Natural killer cell treated with Interleukin-12 subunit alpha and Interleukin-12 subunit beta and Interleukin-15 and Interleukin-18, amount 100 ng/mL, for 72 hours (primary cell): ENCODE results near the gene RNU5B-1. TPM values are rescaled to one million over a fixed set of nuclear protein-coding genes. Genes with fewer than 3 reads are reported as not detected.

Experiments
- ATAC-seq, 2 donors: fragments of 150-1000 bp; cut with Tn5 transposase in 1 of 2; sonication (Bioruptor Pico), chemical (Tn5 transposase) in 1 of 2; 2 replicates each; pipeline ENCODE4 v1.10.0; 2021
- DNase-seq: peaks from one replicate; pipeline ENCODE4 v3.0.0; 2022; ENCODE audit warnings: low spot score
- H3K27ac Mint-ChIP-seq, 2 donors: 1 replicate in 1 of 2; 2 replicates in 1 of 2; pipeline ENCODE4 v1.8.0; 2022; ENCODE audit warnings: mixed read lengths in 2 of 2, mild to moderate bottlenecking in 1 of 2, moderate library complexity in 1 of 2
- H3K27me3 Mint-ChIP-seq, 2 donors: 1 replicate in 1 of 2; 2 replicates in 1 of 2; pipeline ENCODE4 v1.8.0; 2022; ENCODE audit warnings: mixed read lengths in 2 of 2
- H3K36me3 Mint-ChIP-seq: one replicate; pipeline ENCODE4 v1.8.0; 2022; ENCODE audit warnings: mixed read lengths
- H3K4me1 Mint-ChIP-seq, 2 donors: 1 replicate in 1 of 2; 2 replicates in 1 of 2; pipeline ENCODE4 v1.8.0; 2022; ENCODE audit warnings: low read depth in 2 of 2, mixed read lengths in 2 of 2, mild to moderate bottlenecking in 1 of 2
- H3K4me3 Mint-ChIP-seq: one replicate; pipeline ENCODE4 v1.8.0; 2022; ENCODE audit warnings: mixed read lengths
- H3K9me3 Mint-ChIP-seq: 2 replicates; pipeline ENCODE4 v1.8.0; 2022; ENCODE audit warnings: mixed read lengths
- total RNA-seq, 2 donors: library from RNA; stranded (reverse); gene quantifications; one replicate each; pipeline ENCODE4 v1.2.3, GENCODE V29; 2022

Gene RNU5B-1
- total RNA-seq, 2 donors from 2014 or later: not detected

DNA sequence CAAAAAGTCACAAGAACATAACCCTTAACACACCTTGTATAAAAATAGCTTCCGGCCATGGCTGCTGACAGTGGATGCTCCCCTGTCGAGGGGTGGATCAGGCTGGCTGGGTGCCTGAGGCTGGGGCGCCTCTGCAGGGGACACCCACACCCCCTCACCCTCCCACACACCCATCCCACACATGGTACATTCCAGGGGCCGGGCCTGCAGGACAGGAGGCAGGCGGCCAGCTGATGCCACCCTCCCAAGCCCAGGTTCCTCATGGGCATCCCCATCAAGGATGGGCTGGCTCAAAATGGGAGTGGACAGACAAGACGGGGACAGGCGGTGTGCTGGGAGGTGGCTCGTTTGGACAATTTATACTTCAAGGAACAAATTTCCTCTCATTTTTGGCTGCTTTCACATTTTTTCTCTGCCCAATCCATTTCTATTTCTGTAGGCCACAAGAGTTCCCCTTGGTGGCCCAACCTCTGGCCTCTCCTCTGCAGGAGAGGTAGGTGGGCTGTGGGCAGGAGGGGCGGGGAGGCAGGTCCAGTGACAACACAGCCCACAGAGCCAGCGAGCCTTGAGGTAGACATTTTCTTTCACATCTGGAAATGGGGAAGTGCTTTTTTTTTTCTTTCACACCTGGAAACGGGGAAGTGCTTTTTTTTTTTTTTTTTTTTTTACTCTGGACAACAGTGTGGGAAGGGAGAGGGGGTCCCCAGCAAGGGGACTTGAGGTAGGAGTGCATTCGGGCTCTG, 23.3 kb downstream of the RNU5B-1 start:
- DNase-seq (no peak), ATAC-seq (no peak)
- H3K9me3 Mint-ChIP-seq: no peaks in the 10 kb centered on the region
- H3K27me3 Mint-ChIP-seq: peaks cover 0 to 2% of the 10 kb centered on the region in 2 donors
- H3K36me3 Mint-ChIP-seq: no peaks in the 10 kb centered on the region
- no peak overlapping the region for H3K4me3 Mint-ChIP-seq
- H3K4me1 Mint-ChIP-seq: no peaks in the 10 kb centered on the region
- H3K27ac Mint-ChIP-seq: no peak overlapping the region

DNA sequence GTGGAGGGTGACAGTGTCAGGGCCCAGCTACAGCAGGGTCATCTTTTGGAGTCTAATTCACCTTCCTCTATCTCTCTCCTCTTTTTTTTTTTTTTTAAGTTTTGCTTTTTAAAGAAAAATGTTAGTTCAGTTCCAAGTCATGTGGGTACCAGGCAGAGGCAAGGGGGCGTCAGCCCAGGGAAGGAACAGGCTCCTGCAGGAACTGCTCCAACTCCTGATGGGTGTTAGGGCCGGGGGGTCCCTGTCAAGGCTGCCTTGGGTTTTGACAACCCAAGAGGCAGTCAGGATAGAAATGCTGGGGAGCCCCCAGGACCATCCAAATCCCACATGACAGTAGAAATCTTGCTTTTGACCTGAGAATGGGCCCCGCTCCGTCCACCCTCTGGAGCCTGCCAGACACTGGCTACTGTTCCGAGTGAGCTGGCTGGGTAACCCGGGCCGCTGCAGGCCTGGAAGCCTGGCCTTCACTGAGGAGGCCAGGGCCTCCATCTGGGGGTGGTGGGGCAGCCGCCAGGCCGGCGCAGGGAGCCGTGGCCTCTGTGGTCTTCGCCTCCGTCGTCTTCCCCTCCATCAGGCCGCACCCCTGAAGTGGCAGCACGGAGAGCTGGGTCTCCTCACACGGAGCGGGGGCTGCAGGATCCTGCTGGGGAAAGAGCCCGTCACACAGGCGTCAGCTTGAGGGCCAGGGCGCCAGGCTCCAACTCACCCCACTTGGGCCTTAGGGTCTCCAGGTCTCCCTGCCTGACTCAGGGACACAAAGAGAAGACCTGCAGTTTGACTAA, 24.2 kb downstream of the RNU5B-1 start:
- ATAC-seq (no peak), DNase-seq (no peak)
- no peak overlapping the region for H3K4me3 Mint-ChIP-seq
- H3K4me1 Mint-ChIP-seq: no peaks in the 10 kb centered on the region
- H3K36me3 Mint-ChIP-seq: no peaks in the 10 kb centered on the region
- no peak overlapping the region for H3K27ac Mint-ChIP-seq
- H3K27me3 Mint-ChIP-seq: peaks cover 0 to 2% of the 10 kb centered on the region in 2 donors
- H3K9me3 Mint-ChIP-seq: no peaks in the 10 kb centered on the region

DNA sequence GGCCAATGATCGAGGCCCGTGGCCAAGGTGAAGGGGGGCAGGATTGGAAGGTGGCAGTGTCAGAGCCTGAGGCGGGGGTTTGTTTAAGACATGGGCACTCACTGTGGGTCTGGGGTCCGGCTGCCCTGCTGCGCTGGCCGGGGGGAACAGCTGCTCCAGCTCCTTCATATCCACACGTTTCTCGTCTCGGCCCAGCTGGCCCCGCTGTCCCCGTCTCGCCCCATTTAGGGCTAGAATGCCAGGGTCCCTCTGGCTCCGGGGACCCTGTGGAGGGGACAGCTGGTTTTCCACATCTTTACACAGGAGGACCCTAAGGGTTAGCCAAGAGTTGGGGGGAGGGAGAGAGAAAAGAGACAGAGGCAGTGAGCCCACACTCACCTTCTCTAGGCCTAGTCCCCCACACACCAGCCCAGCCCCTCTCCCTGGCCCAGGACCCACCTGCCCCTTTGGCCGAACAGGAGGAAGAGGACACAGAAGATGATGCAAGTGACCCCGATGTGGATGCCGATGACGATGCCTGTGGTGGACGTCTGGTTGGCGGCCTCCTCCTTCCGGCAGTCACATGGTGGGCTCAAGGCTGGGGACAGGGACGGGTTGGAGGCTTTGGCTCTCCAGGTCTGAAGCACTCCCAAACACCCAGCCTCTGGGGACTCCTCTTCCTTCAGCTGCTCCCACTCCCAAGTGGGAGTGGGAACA, 25.0 kb downstream of the RNU5B-1 start:
- DNase-seq (no peak), ATAC-seq (no peak)
- Mint-ChIP-seq H3K27ac (no peak overlapping the region), H3K4me3 (no peak overlapping the region), H3K36me3 (no peaks in the 10 kb centered on the region), H3K27me3 (peaks cover 0 to 2% of the 10 kb centered on the region in 2 donors), H3K4me1 (no peaks in the 10 kb centered on the region), H3K9me3 (no peaks in the 10 kb centered on the region)

DNA sequence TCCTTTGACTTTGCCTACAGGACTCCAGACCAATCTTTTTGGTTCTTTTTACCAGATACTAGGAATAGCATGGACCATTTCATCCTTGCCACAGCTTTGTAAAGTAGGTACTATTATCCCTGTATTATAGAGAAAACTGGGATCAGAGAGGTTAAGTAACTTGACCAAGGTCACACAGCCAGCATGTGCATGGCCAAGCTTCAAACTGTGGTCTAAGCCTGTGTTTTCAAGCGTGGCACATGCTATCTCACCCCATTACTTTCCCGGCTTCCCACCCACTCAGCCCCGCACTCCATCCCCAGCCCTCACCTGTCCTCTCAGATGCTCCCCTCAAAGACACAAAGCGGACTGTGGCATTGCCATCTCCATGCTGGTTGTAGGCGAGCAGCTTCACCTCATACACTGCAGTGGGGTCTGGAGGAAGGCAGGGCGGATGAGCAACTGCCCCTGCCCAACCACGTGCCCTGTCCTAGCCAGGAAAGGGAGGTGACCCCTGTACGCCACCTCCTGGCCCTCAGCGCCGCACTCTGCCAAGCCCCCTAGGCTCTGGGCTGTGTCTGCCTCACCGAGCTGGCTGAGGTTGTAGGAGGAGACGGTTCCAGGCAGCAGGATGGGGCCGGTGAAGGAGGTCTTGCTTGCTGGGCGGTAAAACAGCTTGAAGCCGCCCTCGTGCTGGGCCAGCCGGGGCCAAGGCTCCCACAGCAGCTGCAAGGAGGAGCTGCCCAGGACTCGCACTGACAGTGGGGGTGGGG, 25.7 kb downstream of the RNU5B-1 start:
- Mint-ChIP-seq H3K36me3 (no peaks in the 10 kb centered on the region), H3K4me3 (no peak overlapping the region), H3K9me3 (no peaks in the 10 kb centered on the region), H3K27me3 (peaks cover 0 to 2% of the 10 kb centered on the region in 2 donors), H3K4me1 (no peaks in the 10 kb centered on the region), H3K27ac (no peak overlapping the region)
- DNase-seq (no peak), ATAC-seq (no peak)

DNA sequence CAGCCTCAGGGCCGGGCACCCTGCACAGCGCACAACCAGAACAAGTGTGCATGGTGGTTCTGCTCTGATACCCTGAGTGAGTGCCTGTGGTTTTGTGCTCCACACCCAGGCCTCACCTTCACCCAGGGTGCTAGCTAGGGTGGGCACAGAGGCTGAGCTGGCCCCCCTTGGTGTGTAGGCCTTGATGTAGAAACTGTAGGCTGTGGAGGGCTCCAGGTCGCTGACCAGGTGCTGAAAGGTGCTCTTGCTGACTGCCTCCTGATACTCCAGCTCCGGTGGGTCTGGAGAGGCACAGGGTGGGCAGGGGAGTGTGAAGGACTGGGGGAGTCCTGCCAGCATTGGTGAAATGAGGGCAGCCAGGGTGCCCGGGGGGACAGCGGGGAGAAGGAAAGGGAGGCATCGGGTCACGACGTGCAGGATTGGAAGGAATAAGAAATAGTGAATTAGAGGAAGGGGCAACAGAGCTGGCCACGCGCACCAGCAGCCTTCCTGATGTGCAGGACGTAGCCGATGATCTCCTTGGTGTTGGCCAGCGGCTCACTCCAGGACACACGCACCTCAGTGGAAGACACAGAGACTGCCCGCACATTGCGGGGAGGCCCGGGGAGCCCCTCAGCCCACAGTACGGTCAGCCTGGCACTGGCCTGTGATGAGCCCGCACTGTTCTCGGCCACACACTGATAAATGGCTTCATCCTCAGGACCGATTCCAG, 26.6 kb downstream of the RNU5B-1 start:
- no peak overlapping the region for H3K27ac Mint-ChIP-seq
- no peaks in the 10 kb centered on the region for H3K36me3 Mint-ChIP-seq
- H3K4me1 Mint-ChIP-seq: no peaks in the 10 kb centered on the region
- no peak for ATAC-seq
- no peaks in the 10 kb centered on the region for H3K9me3 Mint-ChIP-seq
- no peak for DNase-seq
- H3K27me3 Mint-ChIP-seq: peaks cover 0 to 2% of the 10 kb centered on the region in 2 donors
- no peak overlapping the region for H3K4me3 Mint-ChIP-seq

DNA sequence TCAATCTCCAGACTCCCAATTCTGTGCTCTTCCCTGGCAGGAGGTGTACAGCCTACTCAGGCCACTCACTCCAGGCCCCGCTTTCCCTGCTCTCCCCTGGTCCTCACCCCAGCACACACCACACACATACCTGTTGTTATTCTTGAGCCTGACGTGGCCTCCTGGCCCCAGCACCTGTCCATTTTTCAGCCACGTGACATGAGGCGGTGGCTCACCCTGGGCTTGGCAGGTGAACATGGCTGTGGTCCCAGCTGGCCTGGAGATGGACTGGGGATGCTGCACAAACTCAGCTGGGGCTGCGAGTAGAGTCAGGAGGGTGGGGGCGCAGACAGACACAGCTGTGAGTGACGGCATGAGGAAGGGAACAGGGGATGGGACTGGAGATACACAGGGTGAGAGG, 27.3 kb downstream of the RNU5B-1 start:
- Mint-ChIP-seq H3K27ac (no peak overlapping the region), H3K4me1 (no peaks in the 10 kb centered on the region), H3K27me3 (no peaks in the 10 kb centered on the region), H3K4me3 (no peak overlapping the region), H3K36me3 (no peaks in the 10 kb centered on the region), H3K9me3 (no peaks in the 10 kb centered on the region)
- DNase-seq (no peak), ATAC-seq (no peak)

DNA sequence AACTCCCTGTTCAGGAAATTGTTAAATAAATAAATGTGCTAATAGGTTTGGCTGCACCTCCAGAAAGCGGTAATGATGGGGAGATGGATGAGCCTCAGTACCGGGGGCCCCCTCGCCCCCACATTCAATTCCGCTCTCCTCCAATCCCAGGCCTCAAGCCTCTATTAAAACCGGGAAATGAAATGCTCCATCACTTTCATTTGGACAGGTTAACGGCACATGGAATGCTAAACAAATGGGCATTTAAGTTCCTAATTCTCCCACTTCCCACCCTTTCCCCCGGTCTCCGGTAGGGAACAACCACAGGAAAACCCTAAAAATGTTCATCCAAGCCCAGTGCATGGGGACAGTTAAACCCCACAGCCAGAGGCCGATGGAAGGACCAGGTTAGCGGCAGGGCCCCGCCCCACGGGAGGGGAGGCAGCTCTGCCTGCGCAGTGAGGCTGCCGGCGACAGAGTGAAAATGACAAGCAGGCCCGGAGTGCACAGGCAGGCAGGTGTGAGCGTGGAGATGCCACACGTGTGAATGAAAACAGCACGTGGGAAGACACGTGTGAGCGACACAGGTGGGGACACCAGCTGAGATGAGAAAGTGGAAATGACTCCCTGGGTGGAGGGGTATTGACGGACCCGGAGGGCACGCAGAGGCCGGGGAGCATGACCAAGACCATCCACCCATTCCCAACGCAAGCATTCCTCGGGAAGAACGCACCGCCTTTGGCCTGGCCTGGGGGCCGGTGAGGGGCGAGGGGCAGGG, 28.1 kb downstream of the RNU5B-1 start:
- ATAC-seq (no peak), DNase-seq (no peak)
- Mint-ChIP-seq H3K4me1 (no peaks in the 10 kb centered on the region), H3K9me3 (no peaks in the 10 kb centered on the region), H3K27me3 (no peaks in the 10 kb centered on the region), H3K36me3 (no peaks in the 10 kb centered on the region), H3K4me3 (no peak overlapping the region), H3K27ac (no peak overlapping the region)

DNA sequence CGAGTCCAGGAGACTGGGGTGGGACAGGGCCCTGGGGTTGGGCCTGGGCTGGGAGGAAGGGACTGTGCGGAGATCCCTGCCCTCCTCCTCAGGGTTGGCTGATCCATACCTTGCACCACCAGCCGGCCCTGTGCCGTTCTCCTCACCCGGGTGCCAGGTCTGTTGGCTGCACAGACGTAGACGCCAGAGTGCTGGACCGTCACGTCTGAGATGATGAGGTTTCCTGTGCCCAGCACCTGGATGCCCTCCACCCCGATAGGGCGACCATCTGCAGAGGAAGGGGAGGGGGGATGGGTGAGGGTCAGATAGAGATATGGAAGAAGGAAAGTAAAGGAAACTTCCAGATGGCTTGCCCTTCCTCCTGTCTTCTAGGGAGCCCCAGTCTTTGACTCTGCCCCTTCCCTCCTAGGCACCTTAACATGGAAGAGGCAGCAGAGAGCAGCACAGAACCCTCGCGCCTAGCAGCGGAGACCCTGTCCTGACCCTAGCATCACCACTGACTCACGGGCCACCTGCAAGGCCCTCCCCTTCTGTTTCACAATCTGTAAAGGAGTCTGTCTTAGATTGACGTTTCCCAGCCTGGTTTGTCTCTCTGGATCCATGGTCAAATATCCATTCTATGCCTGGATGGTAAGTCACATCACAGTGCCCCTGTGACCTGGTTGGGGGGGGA, 28.8 kb downstream of the RNU5B-1 start:
- H3K4me3 Mint-ChIP-seq: no peak overlapping the region
- DNase-seq (no peak), ATAC-seq (no peak)
- no peaks in the 10 kb centered on the region for H3K4me1 Mint-ChIP-seq
- H3K36me3 Mint-ChIP-seq: no peaks in the 10 kb centered on the region
- H3K27me3 Mint-ChIP-seq: no peaks in the 10 kb centered on the region
- no peaks in the 10 kb centered on the region for H3K9me3 Mint-ChIP-seq
- H3K27ac Mint-ChIP-seq: no peak overlapping the region

DNA sequence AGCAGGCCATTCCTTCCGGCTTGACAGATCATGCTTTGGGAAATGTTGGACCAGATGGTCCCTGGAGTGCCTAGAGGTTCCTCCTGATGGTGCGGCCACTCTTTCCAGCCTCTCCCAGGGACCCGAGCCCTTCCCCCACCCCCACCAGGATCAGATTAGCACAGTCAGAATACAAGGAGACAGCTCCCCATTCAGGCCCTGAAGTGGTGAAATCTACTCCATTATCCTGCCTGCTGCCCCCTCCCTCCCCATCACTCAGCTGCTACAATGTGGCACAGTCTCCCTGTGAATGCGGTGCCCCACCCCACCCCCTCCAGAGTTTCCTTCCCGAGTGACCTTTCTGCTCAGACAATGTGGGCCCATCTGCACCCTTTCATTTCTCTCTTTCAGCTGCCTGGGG, 29.4 kb downstream of the RNU5B-1 start:
- no peak overlapping the region for H3K27ac Mint-ChIP-seq
- no peak for ATAC-seq
- no peaks in the 10 kb centered on the region for H3K36me3 Mint-ChIP-seq
- H3K4me3 Mint-ChIP-seq: no peak overlapping the region
- no peaks in the 10 kb centered on the region for H3K9me3 Mint-ChIP-seq
- H3K27me3 Mint-ChIP-seq: no peaks in the 10 kb centered on the region
- DNase-seq: no peak
- H3K4me1 Mint-ChIP-seq: no peaks in the 10 kb centered on the region

DNA sequence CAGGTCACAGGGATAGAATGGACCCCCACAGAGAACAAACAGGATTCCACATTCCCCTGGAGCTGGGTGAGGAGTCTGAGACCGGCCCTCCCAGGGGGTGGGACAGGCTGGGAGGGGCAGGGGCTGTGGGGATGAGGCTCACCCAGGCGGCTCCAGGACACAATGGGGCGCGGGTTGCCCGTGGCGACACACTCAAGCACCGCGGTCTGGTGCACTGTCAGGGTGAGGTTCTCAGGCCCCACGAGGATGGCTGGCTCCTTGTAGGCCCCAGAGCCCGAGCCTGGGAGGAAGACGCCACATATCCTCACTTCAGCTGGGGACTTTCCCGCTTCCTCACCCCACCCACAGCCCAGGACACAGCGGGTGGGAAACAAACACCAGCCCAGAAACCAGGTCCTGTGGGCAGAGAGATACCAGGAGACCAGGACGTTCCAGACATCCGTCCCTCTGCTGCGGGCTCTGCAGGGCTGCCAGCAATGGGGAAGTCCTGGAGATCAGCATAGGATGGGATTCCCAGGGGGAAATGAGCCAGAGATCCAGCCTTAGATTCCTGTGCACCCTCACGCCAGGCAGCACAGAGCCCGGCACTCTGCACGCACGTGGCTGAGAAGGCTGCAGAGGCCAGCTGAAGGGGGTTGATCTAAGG, 30.2 kb downstream of the RNU5B-1 start:
- H3K9me3 Mint-ChIP-seq: no peaks in the 10 kb centered on the region
- ATAC-seq (no peak), DNase-seq (no peak)
- H3K27me3 Mint-ChIP-seq: peaks cover 2 to 4% of the 10 kb centered on the region in 2 donors
- no peaks in the 10 kb centered on the region for H3K36me3 Mint-ChIP-seq
- no peak overlapping the region for H3K4me3 Mint-ChIP-seq
- H3K27ac Mint-ChIP-seq: no peak overlapping the region
- peaks cover 0 to 2% of the 10 kb centered on the region in 2 donors for H3K4me1 Mint-ChIP-seq

DNA sequence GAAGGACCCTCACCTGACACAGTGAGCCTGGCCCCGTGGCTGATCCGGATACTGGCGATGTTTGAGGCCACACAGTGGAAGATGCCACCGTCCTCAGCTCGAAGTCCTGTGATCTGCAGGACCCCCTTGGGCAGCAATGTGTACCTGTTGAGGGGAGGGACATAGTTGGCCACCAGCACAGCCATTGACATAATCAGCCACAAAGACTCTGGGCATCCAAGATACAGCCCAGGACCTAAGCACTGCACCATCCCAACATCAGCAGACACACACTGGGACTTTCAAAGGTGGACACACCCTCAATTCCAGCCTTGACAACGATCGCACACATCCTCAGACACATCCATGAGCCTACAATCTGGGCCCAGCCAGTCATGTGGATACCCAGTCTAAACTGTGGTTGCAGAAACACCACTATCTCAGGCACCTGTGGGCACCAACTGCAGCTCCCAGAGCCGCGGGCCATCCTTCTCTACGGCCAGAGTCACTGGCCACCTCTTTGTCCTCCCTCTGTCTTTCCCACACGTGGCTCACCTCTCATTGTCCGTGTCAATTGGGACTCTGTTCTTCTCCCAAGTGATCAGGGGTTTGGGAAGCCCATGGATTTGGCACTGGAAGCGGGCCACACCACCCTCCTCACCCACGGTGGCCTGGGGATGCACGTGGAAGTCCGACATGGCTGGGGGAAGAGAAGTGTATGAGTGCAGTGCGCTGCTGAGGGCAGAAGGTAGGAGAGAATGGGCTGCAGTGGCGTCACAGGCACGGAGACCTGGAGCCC, 31.0 kb downstream of the RNU5B-1 start:
- Mint-ChIP-seq H3K4me1 (peaks cover 0 to 3% of the 10 kb centered on the region in 2 donors), H3K27ac (no peak overlapping the region), H3K36me3 (no peaks in the 10 kb centered on the region), H3K27me3 (peaks cover 5 to 7% of the 10 kb centered on the region in 2 donors), H3K9me3 (no peaks in the 10 kb centered on the region), H3K4me3 (no peak overlapping the region)
- ATAC-seq (no peak), DNase-seq (no peak)
